Right atrium auricular region (tissue), 2 donors: ENCODE results near the gene RASSF1. TPM values are rescaled to one million over a fixed set of nuclear protein-coding genes. Genes with fewer than 3 reads are reported as not detected.
A peak's percentile ranks its signal among the peaks of the same experiment; 100 is the strongest.

Experiments
- DNase-seq: peaks from one replicate; pipeline ENCODE4 v3.0.0-alpha.2; 2019; ENCODE audit warnings: low spot score
- H3K27ac ChIP-seq, 2 donors: fragments of 200-600 bp; sonication (generic); 1 replicate in 1 of 2; 2 replicates in 1 of 2; pipeline ENCODE4 v1.5.1; 2016 to 2019
- H3K27me3 ChIP-seq, 2 donors: fragments of 200-600 bp; sonication (generic); one replicate each; pipeline versions ENCODE4 v1.5.1 to v1.6.0; 2017 to 2019
- H3K36me3 ChIP-seq: fragments of 200-600 bp; sonication (generic); one replicate; pipeline ENCODE4 v1.5.1; 2016
- H3K4me1 ChIP-seq, 2 donors: fragments of 200-600 bp; sonication (generic); one replicate each; pipeline versions ENCODE4 v1.5.1 to v1.6.0; 2017 to 2019
- H3K4me3 ChIP-seq, 2 donors: fragments of 200-600 bp; sonication (generic); 1 replicate in 1 of 2; 2 replicates in 1 of 2; pipeline ENCODE4 v1.5.1; 2017 to 2019; ENCODE audit warnings: mild to moderate bottlenecking in 1 of 2, moderate library complexity in 1 of 2
- H3K9me3 ChIP-seq, 2 donors: fragments of 200-600 bp; sonication (generic); one replicate each; pipeline ENCODE4 v1.5.1; 2019
- total RNA-seq, 2 donors: library from RNA; depleted of rRNA; stranded (reverse); fragments of >200 nt; gene quantifications; one replicate each; pipeline ENCODE4 v1.1.0, GENCODE V29; 2016
- TF ChIP-seq, protein P1 (sequence below), 2 donors: fragments of 200-600 bp; sonication (generic); IDR thresholded peaks; one replicate each; pipeline ENCODE4 v1.5.1; 2019; ENCODE audit warnings: antibody characterized with exemption in 2 of 2

RASSF1 gene
- total RNA-seq, 2 donors from 2014 or later, result 18.6 to 25.9 TPM

DNA sequence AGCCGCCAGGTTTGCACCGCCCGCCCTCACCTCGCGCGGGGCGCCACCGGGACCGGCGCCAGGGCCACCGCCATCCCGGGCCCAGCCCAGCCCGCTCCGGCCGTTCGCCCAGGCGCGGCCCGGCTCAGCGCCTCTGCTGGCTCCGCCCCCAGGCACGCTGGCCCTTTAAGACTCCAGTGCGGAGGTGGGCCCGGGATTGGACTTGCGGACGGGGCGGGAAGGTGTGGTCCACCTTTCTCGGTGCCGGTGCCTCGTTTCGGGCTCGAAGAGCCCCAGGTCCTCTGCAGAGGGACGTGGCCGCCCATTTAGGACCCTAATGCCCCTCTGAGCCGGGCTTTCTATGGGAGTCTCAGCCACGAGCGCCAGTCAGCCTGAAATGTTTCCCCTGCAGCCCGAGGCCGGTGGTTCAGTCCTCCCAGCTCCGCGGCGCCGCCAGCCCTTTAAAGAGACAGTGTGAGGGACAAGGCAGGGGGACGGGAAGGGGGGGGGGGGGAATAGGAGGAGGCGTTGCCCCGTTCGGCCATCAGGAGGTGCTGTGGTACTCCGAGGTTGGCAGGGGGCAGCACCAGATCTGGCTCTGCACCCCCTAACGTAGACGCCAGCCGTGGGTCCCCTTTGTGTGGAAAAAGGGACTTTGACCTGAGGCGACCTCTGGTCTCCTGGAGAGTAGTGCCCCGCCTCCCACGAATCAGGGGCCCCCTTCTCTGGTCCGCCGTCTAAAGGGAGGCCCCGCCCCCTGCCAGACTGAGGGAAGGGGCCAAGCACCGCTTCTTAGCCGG is 19.1 kb downstream of the RASSF1 start:
- H3K36me3 ChIP-seq, result peaks cover 34% of the 10 kb centered on the region
- no peaks in the 10 kb centered on the region for H3K27me3 ChIP-seq
- H3K4me1 ChIP-seq, result peaks cover 0 to 83% of the 10 kb centered on the region in 2 donors
- peak; percentile 90 for DNase-seq
- peak overlapping the region; percentile 52 to 70 for H3K4me3 ChIP-seq
- H3K9me3 ChIP-seq, result no peaks in the 10 kb centered on the region
- TF ChIP-seq, protein P1, sequence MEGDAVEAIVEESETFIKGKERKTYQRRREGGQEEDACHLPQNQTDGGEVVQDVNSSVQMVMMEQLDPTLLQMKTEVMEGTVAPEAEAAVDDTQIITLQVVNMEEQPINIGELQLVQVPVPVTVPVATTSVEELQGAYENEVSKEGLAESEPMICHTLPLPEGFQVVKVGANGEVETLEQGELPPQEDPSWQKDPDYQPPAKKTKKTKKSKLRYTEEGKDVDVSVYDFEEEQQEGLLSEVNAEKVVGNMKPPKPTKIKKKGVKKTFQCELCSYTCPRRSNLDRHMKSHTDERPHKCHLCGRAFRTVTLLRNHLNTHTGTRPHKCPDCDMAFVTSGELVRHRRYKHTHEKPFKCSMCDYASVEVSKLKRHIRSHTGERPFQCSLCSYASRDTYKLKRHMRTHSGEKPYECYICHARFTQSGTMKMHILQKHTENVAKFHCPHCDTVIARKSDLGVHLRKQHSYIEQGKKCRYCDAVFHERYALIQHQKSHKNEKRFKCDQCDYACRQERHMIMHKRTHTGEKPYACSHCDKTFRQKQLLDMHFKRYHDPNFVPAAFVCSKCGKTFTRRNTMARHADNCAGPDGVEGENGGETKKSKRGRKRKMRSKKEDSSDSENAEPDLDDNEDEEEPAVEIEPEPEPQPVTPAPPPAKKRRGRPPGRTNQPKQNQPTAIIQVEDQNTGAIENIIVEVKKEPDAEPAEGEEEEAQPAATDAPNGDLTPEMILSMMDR (IDR thresholded peaks at IDR 0.05), result peak; percentile 24 to 64
- H3K27ac ChIP-seq, result peak overlapping the region; percentile 93

DNA sequence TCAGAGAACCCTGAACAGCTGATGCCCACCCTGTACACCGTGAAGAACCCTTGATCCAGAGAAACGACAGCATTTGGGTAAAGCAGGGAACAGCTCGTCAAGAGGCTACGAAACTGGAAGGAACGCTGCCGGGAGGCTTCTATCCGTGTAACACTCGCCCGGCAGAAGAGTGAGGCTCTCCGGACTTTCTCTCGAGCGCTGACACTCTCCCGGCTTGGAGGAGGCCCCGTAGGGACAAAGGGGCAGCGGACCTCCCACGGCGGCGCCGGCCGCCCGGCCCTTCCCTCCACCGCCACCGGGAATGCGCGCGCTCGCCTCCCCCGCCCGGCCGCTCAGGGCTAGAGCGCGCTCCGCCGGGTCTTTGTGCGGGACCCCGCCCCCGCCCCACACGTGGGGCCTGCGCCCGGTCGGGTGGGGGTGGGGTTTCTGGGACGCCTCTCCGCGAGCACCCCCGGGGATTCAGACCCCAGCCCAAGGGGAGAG is 19.7 kb downstream of the RASSF1 start:
- H3K36me3 ChIP-seq, result peaks cover 33% of the 10 kb centered on the region

DNA sequence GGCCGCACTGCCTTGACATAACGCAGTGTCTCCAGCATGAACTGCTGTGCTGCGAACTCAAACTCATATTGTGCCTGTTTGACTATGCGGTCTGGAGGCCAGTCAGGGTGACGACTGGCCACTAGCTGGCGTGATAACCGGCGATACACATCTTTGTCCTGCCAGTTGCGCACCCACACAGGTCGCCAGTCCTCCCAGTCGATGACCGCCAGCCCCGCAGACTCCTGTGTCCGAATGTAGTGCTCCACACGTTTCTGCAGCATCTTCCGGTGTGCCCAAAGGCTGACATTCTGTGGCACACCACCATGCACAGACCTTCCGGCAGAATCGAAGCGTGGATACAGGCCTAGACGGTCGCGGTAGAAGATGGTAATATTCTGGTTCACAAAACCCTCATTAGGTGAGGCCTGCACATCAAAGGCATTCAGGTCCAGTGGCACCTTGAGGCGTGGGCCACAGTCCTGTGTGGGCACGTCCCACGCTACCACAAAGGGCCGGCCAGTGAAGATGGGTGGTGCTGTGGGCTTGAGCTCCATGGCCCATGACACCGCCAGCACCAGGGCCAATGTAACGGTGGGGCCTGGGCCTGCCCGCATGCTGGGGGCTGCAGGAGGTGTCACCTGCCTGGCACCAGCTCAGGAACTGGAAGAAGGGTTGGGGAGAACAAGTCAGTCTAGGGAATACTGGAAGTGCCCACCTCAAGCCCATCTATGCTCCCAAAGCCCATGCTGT is 20.6 kb downstream of the RASSF1 start:
- Histone ChIP-seq H3K4me3 (peak overlapping the region; percentile 52 to 70), H3K27me3 (no peaks in the 10 kb centered on the region), H3K4me1 (peaks cover 0 to 77% of the 10 kb centered on the region in 2 donors), H3K36me3 (peaks cover 26% of the 10 kb centered on the region), H3K9me3 (no peaks in the 10 kb centered on the region), H3K27ac (peak overlapping the region; percentile 93)
- DNase-seq, result no peak
- TF ChIP-seq, protein P1 (IDR thresholded peaks at IDR 0.05), result no peak

More for the DNA sequence above, 19.7 kb downstream of the RASSF1 start:
- Histone ChIP-seq H3K27ac (peak overlapping the region; percentile 93), H3K4me1 (peaks cover 0 to 82% of the 10 kb centered on the region in 2 donors), H3K27me3 (no peaks in the 10 kb centered on the region), H3K4me3 (peak overlapping the region; percentile 52 to 70), H3K9me3 (no peaks in the 10 kb centered on the region)
- DNase-seq, result no peak
- TF ChIP-seq, protein P1 (IDR thresholded peaks at IDR 0.05), result no peak

DNA sequence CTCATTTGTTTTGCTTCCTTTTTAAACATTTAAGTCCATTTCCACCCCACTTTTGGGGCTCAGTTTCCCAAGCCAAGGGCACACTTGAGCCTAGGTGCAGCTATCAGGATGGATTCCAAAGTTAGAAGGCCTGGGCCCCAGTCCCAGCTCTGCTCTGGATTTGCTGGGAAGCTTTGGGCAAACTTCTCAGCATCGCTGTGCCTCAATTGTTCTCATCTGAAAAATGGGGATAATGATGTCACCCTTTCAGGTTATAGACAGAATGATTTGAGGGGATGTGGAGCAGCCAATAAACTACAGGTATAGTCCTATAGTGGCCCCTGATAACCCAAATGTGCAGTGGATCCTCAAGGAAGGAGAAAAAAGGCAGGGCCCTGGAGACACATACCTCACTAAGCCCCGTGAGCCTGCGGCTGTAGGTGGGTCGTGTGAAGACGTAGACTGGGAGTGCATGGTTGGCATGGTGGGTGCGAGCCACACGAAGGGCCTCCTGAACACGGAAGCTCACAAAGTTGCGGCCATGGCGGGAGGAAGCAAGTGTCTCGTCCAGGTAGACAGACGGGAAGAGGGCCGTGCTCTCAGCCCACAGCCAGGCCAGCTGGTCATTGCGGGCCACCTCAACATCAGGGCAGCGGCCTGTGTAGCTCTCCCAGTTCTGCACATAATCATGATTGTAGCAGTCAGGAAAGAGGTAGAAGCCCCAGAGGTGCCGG is 21.3 kb downstream of the RASSF1 start:
- TF ChIP-seq, protein P1 (IDR thresholded peaks at IDR 0.05), result no peak
- no peak for DNase-seq
- H3K4me1 ChIP-seq, result peaks cover 0 to 70% of the 10 kb centered on the region in 2 donors
- peak overlapping the region; percentile 2 to 93 for H3K27ac ChIP-seq
- H3K36me3 ChIP-seq, result peaks cover 26% of the 10 kb centered on the region
- no peaks in the 10 kb centered on the region for H3K27me3 ChIP-seq
- H3K4me3 ChIP-seq, result peak overlapping the region; percentile 52 to 70
- H3K9me3 ChIP-seq, result no peaks in the 10 kb centered on the region

DNA sequence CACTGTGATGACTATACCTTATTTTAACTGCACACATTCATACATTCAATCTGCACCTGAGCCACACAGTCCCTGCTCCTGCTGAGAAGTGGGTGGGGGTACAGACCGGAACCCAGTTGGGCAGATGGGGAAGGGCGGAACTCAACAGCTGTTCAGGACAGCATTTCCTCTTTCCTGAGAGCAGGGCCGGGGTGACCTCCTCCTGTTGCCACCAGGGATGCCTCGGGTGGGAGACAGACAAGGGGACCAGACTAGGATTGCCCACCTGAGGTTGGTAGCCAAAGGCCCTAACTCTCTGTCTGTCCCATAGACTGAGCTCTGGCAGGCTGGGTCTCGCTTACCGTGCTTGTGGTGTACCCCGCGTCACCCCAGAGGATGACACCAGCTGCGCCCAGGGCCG is 22.0 kb downstream of the RASSF1 start:
- TF ChIP-seq, protein P1 (IDR thresholded peaks at IDR 0.05), result no peak
- peaks cover 26% of the 10 kb centered on the region for H3K36me3 ChIP-seq
- no peaks in the 10 kb centered on the region for H3K9me3 ChIP-seq
- H3K27ac ChIP-seq, result peak overlapping the region; percentile 2 to 93
- H3K27me3 ChIP-seq, result no peaks in the 10 kb centered on the region
- peaks cover 0 to 63% of the 10 kb centered on the region in 2 donors for H3K4me1 ChIP-seq
- no peak for DNase-seq
- peak overlapping the region; percentile 10 to 70 for H3K4me3 ChIP-seq
